ENCODE data around the gene CRABP1. TPM values are rescaled to one million over a fixed set of nuclear protein-coding genes. Genes with fewer than 3 reads are reported as not detected.

Gene CRABP1
- total RNA-seq, 5 donors from 2014 or later (not counting 1 experiment from before 2014, with no cell fraction given): 0.47 to 0.99 TPM; not detected in 3

DNA sequence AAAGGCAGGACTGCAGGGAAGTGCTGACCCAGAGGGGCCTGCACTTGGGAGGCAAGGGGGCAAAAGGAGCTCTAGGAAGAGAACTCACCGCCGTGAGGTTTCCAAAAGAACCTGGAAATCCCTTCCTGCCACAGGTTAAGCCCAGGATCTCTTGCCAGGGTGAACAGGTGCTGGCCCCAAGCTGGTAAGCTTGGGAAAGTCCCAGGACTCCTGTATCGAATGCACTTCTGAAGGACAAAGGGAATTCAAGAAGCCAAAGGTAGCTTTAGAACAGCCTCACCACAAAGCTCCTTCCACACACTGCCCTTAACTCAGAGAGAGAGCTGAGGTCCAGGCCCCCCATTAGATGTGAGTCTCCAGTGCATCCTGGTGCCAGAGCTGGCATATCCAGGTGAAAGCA is 28.9 kb upstream of the CRABP1 start:
- no peaks in the 10 kb centered on the region for H3K9me3 Mint-ChIP-seq
- H3K27me3 Mint-ChIP-seq: peaks cover 7 to 15% of the 10 kb centered on the region in 2 donors
- no peak overlapping the region for H3K27ac ChIP-seq (ENCODE audit: low read length)
- POLR2A ChIA-PET: no interaction called here
- H3K4me1 ChIP-seq (ENCODE audit: control insufficient read depth in 1 of 2, extremely low read depth in 1 of 2, insufficient read depth in 2 of 2, low read length in 2 of 2): no peaks in the 10 kb centered on the region
- no peak overlapping the region for H3K4me3 Mint-ChIP-seq
- CTCF ChIA-PET: interaction anchor here in 1 of 2 donors (0.6 kb wide), 1 partner anchor 1400 kb away, joined by 6 read pairs; no protein-coding TSS in a partner anchor
- H3K36me3 ChIP-seq (ENCODE audit: control insufficient read depth in 2 of 2, extremely low read depth in 1 of 2, insufficient read depth in 1 of 2, low read length in 1 of 2): no peaks in the 10 kb centered on the region
- no peak for ATAC-seq (replicated peaks in 1 of 4)
- no peaks in the 10 kb centered on the region for H3K36me3 Mint-ChIP-seq
- H3K4me1 Mint-ChIP-seq: no peaks in the 10 kb centered on the region
- no peak overlapping the region for H3K4me3 ChIP-seq (ENCODE audit: control insufficient read depth in 1 of 2, extremely low read depth in 1 of 2, low read length in 1 of 2)
- no peak for DNase-seq
- H3K27me3 ChIP-seq (replicated peaks in 1 of 2; ENCODE audit: control insufficient read depth in 2 of 2, extremely low read depth in 1 of 2, insufficient read depth in 2 of 2, low read length in 1 of 2): peaks cover 0 to 43% of the 10 kb centered on the region in 2 experiments
- no peak overlapping the region for H3K27ac Mint-ChIP-seq
- no peaks in the 10 kb centered on the region for H3K9me3 ChIP-seq
- 100% methylated on average over 1 of the region's 3 CpGs for WGBS (ENCODE audit: insufficient coverage)

DNA sequence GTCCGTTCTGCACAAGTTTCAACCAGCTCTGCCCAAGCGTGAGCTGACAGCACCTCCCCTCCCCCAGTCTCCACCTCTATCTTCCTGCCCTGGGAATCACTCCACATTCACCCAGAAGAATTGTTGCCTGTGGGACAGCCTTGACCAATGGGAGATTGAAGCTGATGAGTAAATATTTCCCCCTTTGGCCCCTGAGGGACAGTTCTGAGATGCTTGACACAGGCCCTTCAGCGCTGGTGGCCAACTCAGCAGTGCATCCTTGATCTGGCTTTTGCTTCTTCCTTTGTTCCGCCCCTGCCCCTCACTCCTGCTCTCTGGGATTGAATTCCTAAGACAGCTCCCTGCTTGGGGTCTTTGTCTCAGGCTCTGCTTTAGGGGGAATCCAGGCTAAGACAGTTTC is 27.6 kb upstream of the CRABP1 start:
- H3K36me3 Mint-ChIP-seq: no peaks in the 10 kb centered on the region
- H3K9me3 Mint-ChIP-seq: no peaks in the 10 kb centered on the region
- POLR2A ChIA-PET: no interaction called here
- H3K27me3 Mint-ChIP-seq: peaks cover 4 to 15% of the 10 kb centered on the region in 2 donors
- no peak overlapping the region for H3K4me3 Mint-ChIP-seq
- Histone ChIP-seq H3K36me3 (ENCODE audit: control insufficient read depth in 2 of 2, extremely low read depth in 1 of 2, insufficient read depth in 1 of 2, low read length in 1 of 2) (no peaks in the 10 kb centered on the region), H3K4me1 (ENCODE audit: control insufficient read depth in 1 of 2, extremely low read depth in 1 of 2, insufficient read depth in 2 of 2, low read length in 2 of 2) (no peaks in the 10 kb centered on the region), H3K4me3 (ENCODE audit: control insufficient read depth in 1 of 2, extremely low read depth in 1 of 2, low read length in 1 of 2) (no peak overlapping the region), H3K27ac (ENCODE audit: low read length) (no peak overlapping the region), H3K9me3 (no peaks in the 10 kb centered on the region), H3K27me3 (replicated peaks in 1 of 2; ENCODE audit: control insufficient read depth in 2 of 2, extremely low read depth in 1 of 2, insufficient read depth in 2 of 2, low read length in 1 of 2) (peaks cover 0 to 34% of the 10 kb centered on the region in 2 experiments)
- no peaks in the 10 kb centered on the region for H3K4me1 Mint-ChIP-seq
- ATAC-seq (replicated peaks in 1 of 4) (no peak), DNase-seq (no peak)
- no peak overlapping the region for H3K27ac Mint-ChIP-seq
- CTCF ChIA-PET: interaction anchor here in 1 of 2 donors (0.6 kb wide), 2 partner anchors 9 to 118 kb away, joined by 3 to 5 read pairs; no protein-coding TSS in a partner anchor
- WGBS (ENCODE audit: insufficient coverage): 86% methylated on average over 3 of the region's 4 CpGs

DNA sequence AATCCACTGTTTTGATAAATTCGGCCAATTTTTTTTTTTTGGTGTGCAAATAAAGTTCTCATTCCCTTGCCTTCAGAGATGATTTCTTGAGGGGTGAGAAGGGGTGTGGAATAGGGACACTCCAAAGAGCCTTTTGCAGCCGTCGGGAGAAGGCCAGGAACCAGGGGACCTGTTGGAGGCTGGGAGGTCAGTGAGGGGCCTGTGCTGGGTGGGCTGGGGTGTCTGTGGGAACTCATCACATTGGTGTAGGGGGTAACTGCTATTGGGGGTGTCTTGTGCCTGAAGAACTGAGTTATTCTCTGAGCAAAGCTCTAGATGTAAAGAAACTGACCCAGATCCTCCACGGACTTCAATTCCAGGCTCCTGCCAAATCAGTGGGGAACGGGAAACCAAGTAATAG is 27.2 kb upstream of the CRABP1 start:
- no peaks in the 10 kb centered on the region for H3K36me3 Mint-ChIP-seq
- 94% methylated on average over 4 of the region's 5 CpGs for WGBS (ENCODE audit: insufficient coverage)
- peaks cover 4 to 13% of the 10 kb centered on the region in 2 donors for H3K27me3 Mint-ChIP-seq
- ChIA-PET CTCF (interaction anchor here in 1 of 2 donors (0.6 kb wide), 2 partner anchors 8 to 118 kb away, joined by 3 to 5 read pairs; no protein-coding TSS in a partner anchor), POLR2A (no interaction called here)
- Histone ChIP-seq H3K27me3 (replicated peaks in 1 of 2; ENCODE audit: control insufficient read depth in 2 of 2, extremely low read depth in 1 of 2, insufficient read depth in 2 of 2, low read length in 1 of 2) (peaks cover 0 to 32% of the 10 kb centered on the region in 2 experiments), H3K27ac (ENCODE audit: low read length) (no peak overlapping the region), H3K4me3 (ENCODE audit: control insufficient read depth in 1 of 2, extremely low read depth in 1 of 2, low read length in 1 of 2) (no peak overlapping the region), H3K4me1 (ENCODE audit: control insufficient read depth in 1 of 2, extremely low read depth in 1 of 2, insufficient read depth in 2 of 2, low read length in 2 of 2) (no peaks in the 10 kb centered on the region), H3K9me3 (no peaks in the 10 kb centered on the region), H3K36me3 (ENCODE audit: control insufficient read depth in 2 of 2, extremely low read depth in 1 of 2, insufficient read depth in 1 of 2, low read length in 1 of 2) (no peaks in the 10 kb centered on the region)
- no peak overlapping the region for H3K4me3 Mint-ChIP-seq
- H3K27ac Mint-ChIP-seq: no peak overlapping the region
- no peaks in the 10 kb centered on the region for H3K4me1 Mint-ChIP-seq
- ATAC-seq (replicated peaks in 1 of 4) (no peak), DNase-seq (no peak)
- H3K9me3 Mint-ChIP-seq: no peaks in the 10 kb centered on the region

DNA sequence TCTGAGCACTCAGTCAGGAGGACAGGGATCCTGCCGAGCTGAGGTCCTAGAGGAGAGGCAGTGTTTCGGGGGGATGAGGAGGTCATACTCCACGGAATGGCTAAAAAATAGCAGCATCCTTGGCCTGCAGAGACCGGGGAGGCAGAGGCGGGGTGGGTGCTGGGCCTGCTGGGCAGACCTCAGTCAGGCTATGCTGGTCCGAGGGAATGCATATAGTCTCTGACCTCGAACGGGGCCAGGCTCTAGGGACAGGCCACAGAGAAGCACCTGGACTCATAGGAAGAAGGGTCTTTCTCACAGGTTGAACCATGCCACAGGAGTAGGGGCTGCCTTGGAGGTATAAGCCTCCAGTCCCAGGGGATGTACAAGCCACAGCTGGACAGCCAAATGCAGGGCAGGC is 26.8 kb upstream of the CRABP1 start:
- H3K4me3 ChIP-seq (ENCODE audit: control insufficient read depth in 1 of 2, extremely low read depth in 1 of 2, low read length in 1 of 2): no peak overlapping the region
- Mint-ChIP-seq H3K4me1 (no peaks in the 10 kb centered on the region), H3K9me3 (no peaks in the 10 kb centered on the region), H3K4me3 (no peak overlapping the region), H3K36me3 (no peaks in the 10 kb centered on the region), H3K27me3 (peaks cover 1 to 10% of the 10 kb centered on the region in 2 donors), H3K27ac (no peak overlapping the region)
- H3K36me3 ChIP-seq (ENCODE audit: control insufficient read depth in 2 of 2, extremely low read depth in 1 of 2, insufficient read depth in 1 of 2, low read length in 1 of 2): no peaks in the 10 kb centered on the region
- ChIA-PET CTCF (interaction anchor here in 1 of 2 donors (0.6 kb wide), 1 partner anchor 31 kb away, joined by 3 read pairs; no protein-coding TSS in a partner anchor), POLR2A (no interaction called here)
- DNase-seq (no peak), ATAC-seq (replicated peaks in 1 of 4) (no peak)
- no peaks in the 10 kb centered on the region for H3K4me1 ChIP-seq (ENCODE audit: control insufficient read depth in 1 of 2, extremely low read depth in 1 of 2, insufficient read depth in 2 of 2, low read length in 2 of 2)
- 55% methylated on average over 7 of the region's 8 CpGs for WGBS (ENCODE audit: insufficient coverage)
- no peak overlapping the region for H3K27ac ChIP-seq (ENCODE audit: low read length)
- H3K9me3 ChIP-seq: no peaks in the 10 kb centered on the region
- peaks cover 0 to 28% of the 10 kb centered on the region in 2 experiments for H3K27me3 ChIP-seq (replicated peaks in 1 of 2; ENCODE audit: control insufficient read depth in 2 of 2, extremely low read depth in 1 of 2, insufficient read depth in 2 of 2, low read length in 1 of 2)

DNA sequence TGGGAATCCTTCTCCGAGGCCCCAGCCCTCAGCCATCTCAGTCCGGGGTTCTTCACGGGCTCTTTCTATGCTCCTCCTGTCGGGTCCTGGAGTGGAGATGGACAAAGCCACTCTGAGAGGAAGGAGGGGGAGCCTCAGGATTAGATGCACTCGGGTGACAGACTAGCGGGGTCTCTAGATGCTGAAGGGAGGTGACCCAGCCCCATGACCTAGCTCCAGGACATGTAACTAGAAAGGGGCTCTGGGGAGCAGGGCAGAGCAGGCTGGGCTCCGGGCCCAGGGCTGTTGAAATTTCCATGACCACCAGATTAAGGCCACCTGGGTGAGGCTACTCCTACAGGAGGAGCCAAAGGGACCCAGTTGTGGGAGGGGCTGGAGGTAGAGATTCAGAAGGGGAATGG is 26.0 kb upstream of the CRABP1 start:
- ChIA-PET POLR2A (no interaction called here), CTCF (interaction anchor here in 1 of 2 donors (0.6 kb wide), 1 partner anchor 30 kb away, joined by 3 read pairs; no protein-coding TSS in a partner anchor)
- DNase-seq (no peak), ATAC-seq (replicated peaks in 1 of 4) (no peak)
- Histone ChIP-seq H3K27me3 (replicated peaks in 1 of 2; ENCODE audit: control insufficient read depth in 2 of 2, extremely low read depth in 1 of 2, insufficient read depth in 2 of 2, low read length in 1 of 2) (peaks cover 0 to 20% of the 10 kb centered on the region in 2 experiments), H3K27ac (ENCODE audit: low read length) (no peak overlapping the region), H3K4me1 (ENCODE audit: control insufficient read depth in 1 of 2, extremely low read depth in 1 of 2, insufficient read depth in 2 of 2, low read length in 2 of 2) (no peaks in the 10 kb centered on the region), H3K9me3 (no peaks in the 10 kb centered on the region), H3K4me3 (ENCODE audit: control insufficient read depth in 1 of 2, extremely low read depth in 1 of 2, low read length in 1 of 2) (no peak overlapping the region), H3K36me3 (ENCODE audit: control insufficient read depth in 2 of 2, extremely low read depth in 1 of 2, insufficient read depth in 1 of 2, low read length in 1 of 2) (no peaks in the 10 kb centered on the region)
- Mint-ChIP-seq H3K9me3 (no peaks in the 10 kb centered on the region), H3K4me3 (no peak overlapping the region), H3K27me3 (peaks cover 1 to 9% of the 10 kb centered on the region in 2 donors), H3K36me3 (no peaks in the 10 kb centered on the region), H3K27ac (no peak overlapping the region), H3K4me1 (no peaks in the 10 kb centered on the region)
- WGBS (ENCODE audit: insufficient coverage): 90% methylated on average over 5 of the region's 7 CpGs

DNA sequence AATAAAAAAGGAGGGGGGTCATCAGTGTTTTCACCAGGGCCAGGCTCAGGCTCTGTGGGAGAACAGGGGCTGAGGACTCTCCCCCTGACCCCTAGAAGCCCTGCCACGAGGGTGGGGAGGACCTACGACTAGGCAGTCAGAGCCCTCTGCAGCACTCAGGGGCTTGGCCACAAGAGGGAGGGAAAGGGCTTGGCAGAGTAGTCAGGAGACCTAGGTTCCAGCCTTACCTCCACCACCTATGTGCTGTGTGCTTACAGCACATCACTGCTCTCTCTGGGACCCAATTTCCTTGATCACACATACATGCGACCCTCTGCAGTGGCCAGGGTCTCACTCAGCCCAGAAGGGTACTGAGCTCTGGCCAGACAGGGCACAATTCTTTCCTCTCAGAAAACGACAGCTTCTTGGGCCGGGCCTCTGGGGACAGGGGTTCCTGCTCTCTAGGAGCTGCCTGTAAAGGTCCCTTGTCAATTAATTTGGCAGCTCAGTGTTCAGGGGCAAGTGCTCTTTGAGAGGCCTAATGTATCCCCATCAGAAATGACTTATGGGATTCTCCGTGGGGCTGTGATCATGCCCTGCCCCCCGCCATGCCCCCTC is 24.4 kb upstream of the CRABP1 start:
- no peaks in the 10 kb centered on the region for H3K9me3 Mint-ChIP-seq
- H3K4me3 Mint-ChIP-seq: no peak overlapping the region
- ChIA-PET CTCF (interaction anchor here in 1 of 2 donors (0.6 kb wide), 1 partner anchor 201 kb away, joined by 4 read pairs; no protein-coding TSS in a partner anchor), POLR2A (no interaction called here)
- no peaks in the 10 kb centered on the region for H3K9me3 ChIP-seq
- H3K27me3 Mint-ChIP-seq: peaks cover 1 to 3% of the 10 kb centered on the region in 2 donors
- H3K4me3 ChIP-seq (ENCODE audit: control insufficient read depth in 1 of 2, extremely low read depth in 1 of 2, low read length in 1 of 2): no peak overlapping the region
- no peak overlapping the region for H3K27ac ChIP-seq (ENCODE audit: low read length)
- no peak for ATAC-seq (replicated peaks in 1 of 4)
- 88% methylated on average over 5 of the region's 7 CpGs for WGBS (ENCODE audit: insufficient coverage)
- H3K36me3 ChIP-seq (ENCODE audit: control insufficient read depth in 2 of 2, extremely low read depth in 1 of 2, insufficient read depth in 1 of 2, low read length in 1 of 2): no peaks in the 10 kb centered on the region
- H3K4me1 Mint-ChIP-seq: no peaks in the 10 kb centered on the region
- no peak for DNase-seq
- peaks cover 0 to 18% of the 10 kb centered on the region in 2 experiments for H3K27me3 ChIP-seq (replicated peaks in 1 of 2; ENCODE audit: control insufficient read depth in 2 of 2, extremely low read depth in 1 of 2, insufficient read depth in 2 of 2, low read length in 1 of 2)
- H3K27ac Mint-ChIP-seq: no peak overlapping the region
- H3K4me1 ChIP-seq (ENCODE audit: control insufficient read depth in 1 of 2, extremely low read depth in 1 of 2, insufficient read depth in 2 of 2, low read length in 2 of 2): no peaks in the 10 kb centered on the region
- no peaks in the 10 kb centered on the region for H3K36me3 Mint-ChIP-seq
